Embryonic facial prominence (tissue), 1 donor: Measurements from ENCODE around the gene RHOT2.

ENCODE experiments used
- DNase-seq: peaks from one replicate; pipeline ENCODE4 v3.0.0-alpha.2; 2016; ENCODE audit errors: extremely low spot score

The RHOT2 gene

GRCh38 chr16:714558-715476 lies 46.9 kb downstream of the RHOT2 start, which contains the start of gene METRN:
METRN (plus strand) TSS chr16:715118; CDS start chr16:715290, 172 bp downstream.
- peak; percentile 64 for DNase-seq

- no peak for DNase-seq
Observed at GRCh38 chr16:715477-716199, 47.7 kb downstream of the RHOT2 start.

- no peak for DNase-seq
Observed at GRCh38 chr16:716200-716568, 48.3 kb downstream of the RHOT2 start.

GRCh38 chr16:716768-717325 lies 48.9 kb downstream of the RHOT2 start:
- no peak for DNase-seq

GRCh38 chr16:717450-718245 lies 49.7 kb downstream of the RHOT2 start:
- DNase-seq, result no peak

GRCh38 chr16:718389-718788 lies 50.5 kb downstream of the RHOT2 start:
- DNase-seq, result no peak

- DNase-seq, result no peak
Observed at GRCh38 chr16:718922-719321, 51.0 kb downstream of the RHOT2 start.

GRCh38 chr16:719815-720446 lies 52.0 kb downstream of the RHOT2 start:
- no peak for DNase-seq

- DNase-seq, result no peak
Observed at GRCh38 chr16:720447-720989, 52.6 kb downstream of the RHOT2 start.

- peak; percentile 37 for DNase-seq
Observed at GRCh38 chr16:720990-721764, 53.2 kb downstream of the RHOT2 start, which contains the start of gene ANTKMT. ANTKMT (plus strand) TSS chr16:721146; CDS start chr16:721275, 129 bp downstream.

GRCh38 chr16:721765-722540 lies 54.0 kb downstream of the RHOT2 start:
- DNase-seq, result no peak

- DNase-seq, result no peak
Observed at GRCh38 chr16:722835-723633, 55.1 kb downstream of the RHOT2 start.

- no peak for DNase-seq
Observed at GRCh38 chr16:723695-724094, 55.8 kb downstream of the RHOT2 start.
